KMS-11 (cell line): ENCODE data around the gene TERT.

Experiments used
- H2AFZ ChIP-seq: fragments of 200-600 bp; sonication (generic); 2 replicates; pipeline ENCODE4 v1.6.1; 2016; ENCODE audit warnings: antibody characterized with exemption, mixed run types, low read depth
- H3K27ac ChIP-seq: fragments of 200-600 bp; sonication (generic); 2 replicates; pipeline ENCODE4 v1.6.1; 2016; ENCODE audit warnings: mild to moderate bottlenecking, mixed run types
- H3K27me3 ChIP-seq: fragments of 200-600 bp; sonication (generic); 2 replicates; pipeline ENCODE4 v1.6.1; 2017; ENCODE audit warnings: mild to moderate bottlenecking, low read depth, mixed run types, moderate library complexity; ENCODE audit not compliant: insufficient read depth
- H3K36me3 ChIP-seq: fragments of 200-600 bp; sonication (generic); 2 replicates; pipeline ENCODE4 v1.6.1; 2017; ENCODE audit warnings: mild to moderate bottlenecking, mixed run types; ENCODE audit not compliant: insufficient read depth
- H3K4me1 ChIP-seq: fragments of 200-600 bp; sonication (generic); 2 replicates; pipeline ENCODE4 v1.6.1; 2016; ENCODE audit warnings: mild to moderate bottlenecking, low read depth, mixed run types; ENCODE audit not compliant: poor library complexity, severe bottlenecking
- H3K4me2 ChIP-seq: fragments of 200-600 bp; sonication (generic); 2 replicates; pipeline ENCODE4 v1.7.0; 2016; ENCODE audit warnings: mild to moderate bottlenecking, mixed run types
- H3K4me3 ChIP-seq: fragments of 200-600 bp; sonication (generic); IDR thresholded peaks from 2 replicates; pipeline ENCODE4 v1.6.1; 2017; ENCODE audit warnings: low read depth, low read length, mixed read lengths; ENCODE audit not compliant: insufficient read depth
- H3K79me2 ChIP-seq: fragments of 200-600 bp; sonication (generic); 2 replicates; pipeline ENCODE4 v1.6.1; 2016; ENCODE audit warnings: low read depth, mixed run types; ENCODE audit not compliant: insufficient read depth
- H3K9ac ChIP-seq: fragments of 200-600 bp; sonication (generic); 2 replicates; pipeline ENCODE4 v1.6.1; 2016; ENCODE audit warnings: mild to moderate bottlenecking, mixed run types
- H4K20me1 ChIP-seq: fragments of 200-600 bp; sonication (generic); 2 replicates; pipeline ENCODE4 v1.6.1; 2016; ENCODE audit warnings: mild to moderate bottlenecking, mixed run types; ENCODE audit not compliant: insufficient read depth
- TF ChIP-seq, protein P1 (sequence below): fragments of 200-600 bp; sonication (generic); conservative IDR thresholded peaks from 2 replicates; pipeline ENCODE4 v1.6.1; 2017; ENCODE audit warnings: low read depth, mild to moderate bottlenecking, antibody characterized with exemption, low read length, moderate library complexity, mixed read lengths

Gene TERT

DNA sequence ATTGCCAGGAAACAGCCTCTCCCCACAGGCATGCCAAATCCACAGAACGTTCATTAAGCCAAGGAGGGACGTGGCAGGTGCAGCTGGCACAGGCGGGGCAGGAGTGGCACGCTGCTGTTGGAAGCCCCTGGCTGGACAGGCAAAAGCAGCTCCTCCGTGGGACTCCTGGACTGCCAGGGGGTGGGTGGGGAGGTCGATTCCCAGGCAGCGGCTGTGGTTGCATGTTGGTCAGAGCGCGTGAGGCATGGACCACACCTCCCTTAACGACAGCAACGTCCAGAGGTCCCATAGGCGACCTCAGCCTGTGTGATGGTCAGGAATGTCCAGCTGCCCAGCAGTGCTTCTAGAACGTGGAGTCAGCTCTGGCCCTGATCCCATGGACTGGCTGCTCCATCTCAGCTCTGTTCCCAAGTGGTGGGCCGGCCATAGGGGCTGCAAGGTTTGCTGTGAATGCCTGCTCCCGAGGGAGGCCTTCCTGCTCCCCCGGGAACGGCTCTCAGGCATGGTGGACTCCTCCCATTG lies 86.6 kb downstream of the TERT start:
- Histone ChIP-seq H3K9ac (no peak overlapping the region), H4K20me1 (no peaks in the 10 kb centered on the region), H2AFZ (no peak overlapping the region), H3K4me3 (no peak overlapping the region), H3K4me2 (no peak overlapping the region), H3K27me3 (0 out of 2 replicates have a peak, but pooled peaks cover 2% of the 10 kb centered on the region), H3K79me2 (no peaks in the 10 kb centered on the region), H3K36me3 (no peaks in the 10 kb centered on the region), H3K4me1 (peaks cover 4% of the 10 kb centered on the region), H3K27ac (no peak overlapping the region)
- TF ChIP-seq, protein P1, sequence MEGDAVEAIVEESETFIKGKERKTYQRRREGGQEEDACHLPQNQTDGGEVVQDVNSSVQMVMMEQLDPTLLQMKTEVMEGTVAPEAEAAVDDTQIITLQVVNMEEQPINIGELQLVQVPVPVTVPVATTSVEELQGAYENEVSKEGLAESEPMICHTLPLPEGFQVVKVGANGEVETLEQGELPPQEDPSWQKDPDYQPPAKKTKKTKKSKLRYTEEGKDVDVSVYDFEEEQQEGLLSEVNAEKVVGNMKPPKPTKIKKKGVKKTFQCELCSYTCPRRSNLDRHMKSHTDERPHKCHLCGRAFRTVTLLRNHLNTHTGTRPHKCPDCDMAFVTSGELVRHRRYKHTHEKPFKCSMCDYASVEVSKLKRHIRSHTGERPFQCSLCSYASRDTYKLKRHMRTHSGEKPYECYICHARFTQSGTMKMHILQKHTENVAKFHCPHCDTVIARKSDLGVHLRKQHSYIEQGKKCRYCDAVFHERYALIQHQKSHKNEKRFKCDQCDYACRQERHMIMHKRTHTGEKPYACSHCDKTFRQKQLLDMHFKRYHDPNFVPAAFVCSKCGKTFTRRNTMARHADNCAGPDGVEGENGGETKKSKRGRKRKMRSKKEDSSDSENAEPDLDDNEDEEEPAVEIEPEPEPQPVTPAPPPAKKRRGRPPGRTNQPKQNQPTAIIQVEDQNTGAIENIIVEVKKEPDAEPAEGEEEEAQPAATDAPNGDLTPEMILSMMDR: no peak

DNA sequence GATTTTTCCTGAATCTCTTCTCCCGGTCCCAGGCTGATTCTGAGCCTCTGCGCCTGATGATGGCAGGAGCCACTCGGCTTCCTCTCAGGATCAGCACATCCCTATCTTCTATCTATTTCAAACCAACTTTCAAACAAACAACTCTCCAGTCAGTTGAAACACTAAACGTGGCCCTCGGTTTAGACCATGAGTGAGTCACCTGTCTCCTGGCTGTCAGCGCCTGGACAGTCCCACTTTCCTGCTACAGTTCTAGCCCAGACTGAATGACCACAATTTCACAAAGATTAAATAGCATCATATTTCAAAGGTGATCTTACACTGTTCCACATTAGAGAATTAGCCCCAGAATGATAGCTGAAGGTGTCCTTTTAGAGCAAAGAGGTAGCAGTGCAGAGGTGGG lies 87.3 kb downstream of the TERT start:
- Histone ChIP-seq H3K79me2 (no peaks in the 10 kb centered on the region), H3K36me3 (no peaks in the 10 kb centered on the region), H4K20me1 (no peaks in the 10 kb centered on the region), H2AFZ (no peak overlapping the region), H3K9ac (no peak overlapping the region), H3K27me3 (0 out of 2 replicates have a peak, but pooled peaks cover 2% of the 10 kb centered on the region), H3K27ac (no peak overlapping the region), H3K4me2 (no peak overlapping the region), H3K4me3 (no peak overlapping the region), H3K4me1 (peaks cover 4% of the 10 kb centered on the region)
- TF ChIP-seq, protein P1: no peak

DNA sequence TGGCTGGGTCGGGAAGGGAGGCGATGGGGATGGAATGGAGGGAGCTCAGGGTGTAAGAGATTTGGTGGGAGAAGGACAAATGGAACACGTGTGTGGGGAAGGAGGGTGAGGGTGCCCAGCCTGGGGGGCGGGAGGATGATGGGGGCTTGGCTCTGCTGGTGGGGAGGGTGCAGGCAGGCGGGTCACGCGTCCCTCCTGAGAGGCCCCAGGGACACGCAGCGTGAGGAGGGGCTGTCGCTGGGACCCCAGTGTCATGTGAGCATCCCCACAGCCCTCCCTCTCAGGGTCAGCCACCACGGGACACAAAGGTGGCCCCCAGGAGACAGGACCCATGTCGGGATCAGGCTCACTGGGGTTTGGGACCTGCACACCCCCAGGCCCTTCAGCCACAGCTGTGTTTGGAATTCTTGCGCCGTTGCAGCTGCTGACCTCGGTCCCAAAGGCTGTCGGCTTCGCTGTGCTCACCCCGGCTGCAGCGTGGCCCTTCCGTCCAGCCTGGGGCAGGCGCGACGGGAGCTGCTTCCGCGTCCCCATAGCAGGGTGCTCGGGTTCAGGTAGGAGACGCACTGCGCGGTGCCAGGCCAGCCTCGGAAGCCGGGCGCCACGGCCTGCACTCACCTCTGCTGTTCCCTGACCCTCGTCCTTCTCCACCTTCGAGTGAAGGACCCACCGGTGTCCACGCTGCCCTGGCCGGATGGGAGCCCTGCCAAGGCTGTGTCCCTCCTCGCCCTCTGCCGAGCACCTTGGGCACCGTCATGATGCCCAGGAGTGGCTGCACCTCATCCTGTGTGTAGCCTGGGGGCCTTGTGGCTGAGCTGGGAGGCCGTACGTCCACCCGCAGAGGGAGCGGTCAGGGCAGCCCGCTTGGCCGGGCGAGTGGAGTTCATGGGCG lies 88.1 kb downstream of the TERT start:
- TF ChIP-seq, protein P1: no peak
- peaks cover 4% of the 10 kb centered on the region for H3K4me1 ChIP-seq
- H3K4me3 ChIP-seq: no peak overlapping the region
- H3K36me3 ChIP-seq: no peaks in the 10 kb centered on the region
- no peak overlapping the region for H3K27ac ChIP-seq
- H3K27me3 ChIP-seq: 0 out of 2 replicates have a peak, but pooled peaks cover 2% of the 10 kb centered on the region
- no peak overlapping the region for H2AFZ ChIP-seq
- H3K79me2 ChIP-seq: no peaks in the 10 kb centered on the region
- H3K4me2 ChIP-seq: no peak overlapping the region
- H3K9ac ChIP-seq: no peak overlapping the region
- no peaks in the 10 kb centered on the region for H4K20me1 ChIP-seq

DNA sequence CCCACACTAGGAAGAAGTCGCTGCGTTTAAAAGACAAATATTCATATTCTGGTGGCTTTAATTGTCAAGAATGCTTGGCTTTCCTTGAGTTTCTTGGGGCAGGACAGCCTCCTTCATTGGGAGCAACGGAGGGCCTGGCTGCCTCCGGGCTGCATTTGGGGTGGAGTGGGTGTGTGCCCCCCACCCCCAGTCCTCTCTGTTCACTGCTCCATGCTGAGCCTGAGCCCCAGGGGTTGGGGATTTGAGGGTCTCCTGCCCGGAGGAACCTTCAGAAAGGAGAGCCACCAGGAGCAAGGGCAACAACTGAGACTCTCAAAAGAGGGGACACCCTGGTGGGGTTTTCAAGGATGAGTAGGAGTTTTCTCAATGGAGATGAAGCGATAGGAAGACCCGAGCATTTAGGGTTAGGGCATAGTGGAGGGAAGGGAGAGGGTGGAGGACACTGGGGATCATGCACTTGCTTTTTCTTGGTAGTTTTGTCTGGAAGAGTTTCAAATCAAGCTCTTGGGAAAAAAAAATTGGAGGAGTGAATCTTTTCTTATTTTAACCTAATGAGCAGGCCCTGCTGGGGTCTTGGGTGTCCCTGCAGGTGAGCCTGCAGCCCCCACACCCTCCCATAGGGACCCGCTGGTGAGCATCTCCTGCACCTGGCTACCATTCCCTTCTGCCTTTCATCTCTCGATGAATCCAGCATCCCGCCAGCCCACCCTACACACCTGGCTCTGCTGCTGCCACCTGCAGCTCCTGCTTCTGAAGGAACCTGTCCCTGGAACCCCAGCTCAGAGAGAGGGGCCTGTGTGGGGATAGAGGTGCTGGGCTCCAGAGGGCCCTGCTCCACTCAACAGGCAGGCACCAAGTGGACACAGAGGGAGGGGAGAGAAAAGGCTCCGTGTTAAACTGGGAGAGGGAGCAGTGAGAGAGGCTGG lies 89.3 kb downstream of the TERT start:
- no peaks in the 10 kb centered on the region for H3K36me3 ChIP-seq
- TF ChIP-seq, protein P1: no peak
- peaks cover 2% of the 10 kb centered on the region; the same call in 1 of the 2 replicates for H3K27me3 ChIP-seq
- peaks cover 4% of the 10 kb centered on the region for H3K4me1 ChIP-seq
- H4K20me1 ChIP-seq: no peaks in the 10 kb centered on the region
- H3K9ac ChIP-seq: no peak overlapping the region
- H3K27ac ChIP-seq: no peak overlapping the region
- H2AFZ ChIP-seq: no peak overlapping the region
- H3K79me2 ChIP-seq: no peaks in the 10 kb centered on the region
- H3K4me2 ChIP-seq: no peak overlapping the region
- no peak overlapping the region for H3K4me3 ChIP-seq
